NCI-H69 (cell line): ENCODE results near the gene PKN3.
"Not testable (repeated sequence)": the region's sequence is repeated elsewhere in the genome, so short reads cannot be mapped to it uniquely, and the experiment has no call there.

Experiments
- DNase-seq: peaks from one replicate; lab custom pipeline; 2025; lab: John Stamatoyannopoulos, UW

PKN3 gene

GRCh38 chr9:128693738-128694137, 8.6 kb upstream of the PKN3 start:
- DNase-seq = not testable (repeated sequence)

GRCh38 chr9:128694344-128694743, 8.0 kb upstream of the PKN3 start:
- DNase-seq = no peak

- DNase-seq = no peak
These were observed 5.2 kb upstream of the PKN3 start for GRCh38 chr9:128696923-128697707.

GRCh38 chr9:128699096-128699795, 3.1 kb upstream of the PKN3 start:
- not testable (repeated sequence) for DNase-seq

GRCh38 chr9:128701227-128701854, 962 bp upstream of the PKN3 start:
- no peak for DNase-seq

GRCh38 chr9:128702949-128703615, 779 bp downstream of the PKN3 start:
- DNase-seq = peak; percentile 80

- DNase-seq = no peak
These were observed 1.5 kb downstream of the PKN3 start for GRCh38 chr9:128703616-128704355.

- DNase-seq = no peak
These were observed 2.0 kb downstream of the PKN3 start for GRCh38 chr9:128704356-128704670.

GRCh38 chr9:128705051-128705965, 3.0 kb downstream of the PKN3 start:
- no peak for DNase-seq

GRCh38 chr9:128706045-128706444, 3.7 kb downstream of the PKN3 start:
- DNase-seq = no peak

- no peak for DNase-seq
These were observed 4.5 kb downstream of the PKN3 start for GRCh38 chr9:128706671-128707381.

- no peak for DNase-seq
These were observed 5.1 kb downstream of the PKN3 start for GRCh38 chr9:128707446-128707845.

- DNase-seq = no peak
These were observed 10.4 kb downstream of the PKN3 start for GRCh38 chr9:128712451-128713410.

GRCh38 chr9:128713411-128713780, 11.1 kb downstream of the PKN3 start:
- no peak for DNase-seq

- no peak for DNase-seq
These were observed 11.8 kb downstream of the PKN3 start for GRCh38 chr9:128713941-128714573.

GRCh38 chr9:128714586-128715435, 12.5 kb downstream of the PKN3 start:
- DNase-seq = no peak

GRCh38 chr9:128715436-128715750, 13.1 kb downstream of the PKN3 start:
- DNase-seq = no peak
